Fibroblast of mammary gland (primary cell): ENCODE results near the gene LPIN3.
A peak's percentile ranks its signal among the peaks of the same experiment; 100 is the strongest.

Experiments used
- DNase-seq: peaks from one replicate; pipeline ENCODE4 v3.0.0-alpha.2; 2010; ENCODE audit warnings: low read depth
- H3K4me3 ChIP-seq: 2 replicates; pipeline ENCODE4 v1.5.1; 2011; ENCODE audit warnings: low read depth, mild to moderate bottlenecking, low read length, moderate library complexity; ENCODE audit not compliant: control insufficient read depth
- CTCF ChIP-seq: conservative IDR thresholded peaks from 2 replicates; pipeline ENCODE4 v1.5.1; 2011; ENCODE audit warnings: low read depth, low read length, inconsistent platforms; ENCODE audit not compliant: control insufficient read depth, insufficient read depth

The LPIN3 gene

DNA sequence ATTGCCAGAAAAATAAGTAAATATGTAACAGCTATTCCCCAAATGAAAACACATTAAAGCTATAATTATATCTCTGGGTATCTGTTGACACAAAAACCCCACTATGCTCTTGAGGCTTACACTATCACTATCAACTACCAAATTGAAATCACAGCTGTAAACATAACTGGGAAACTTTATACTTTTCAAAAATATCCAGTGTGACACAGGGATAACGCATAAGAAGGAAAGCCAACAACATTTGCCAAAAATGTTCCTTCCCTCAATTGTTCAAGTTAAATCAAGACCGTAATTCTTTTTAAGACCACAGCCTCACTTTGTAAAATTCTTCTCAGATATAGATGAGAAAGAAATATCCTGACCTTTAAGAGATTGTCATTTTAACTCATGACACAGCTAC is 26.2 kb upstream of the LPIN3 start:
- peak; percentile 50 for DNase-seq
- no peak for TF ChIP-seq CTCF
- H3K4me3 ChIP-seq: no peak overlapping the region

- H3K4me3 ChIP-seq: peak overlapping the region; percentile 74
- no peak for DNase-seq
- no peak for TF ChIP-seq CTCF
Observed at GRCh38 chr20:41316051-41316450, 24.6 kb upstream of the LPIN3 start.

DNA sequence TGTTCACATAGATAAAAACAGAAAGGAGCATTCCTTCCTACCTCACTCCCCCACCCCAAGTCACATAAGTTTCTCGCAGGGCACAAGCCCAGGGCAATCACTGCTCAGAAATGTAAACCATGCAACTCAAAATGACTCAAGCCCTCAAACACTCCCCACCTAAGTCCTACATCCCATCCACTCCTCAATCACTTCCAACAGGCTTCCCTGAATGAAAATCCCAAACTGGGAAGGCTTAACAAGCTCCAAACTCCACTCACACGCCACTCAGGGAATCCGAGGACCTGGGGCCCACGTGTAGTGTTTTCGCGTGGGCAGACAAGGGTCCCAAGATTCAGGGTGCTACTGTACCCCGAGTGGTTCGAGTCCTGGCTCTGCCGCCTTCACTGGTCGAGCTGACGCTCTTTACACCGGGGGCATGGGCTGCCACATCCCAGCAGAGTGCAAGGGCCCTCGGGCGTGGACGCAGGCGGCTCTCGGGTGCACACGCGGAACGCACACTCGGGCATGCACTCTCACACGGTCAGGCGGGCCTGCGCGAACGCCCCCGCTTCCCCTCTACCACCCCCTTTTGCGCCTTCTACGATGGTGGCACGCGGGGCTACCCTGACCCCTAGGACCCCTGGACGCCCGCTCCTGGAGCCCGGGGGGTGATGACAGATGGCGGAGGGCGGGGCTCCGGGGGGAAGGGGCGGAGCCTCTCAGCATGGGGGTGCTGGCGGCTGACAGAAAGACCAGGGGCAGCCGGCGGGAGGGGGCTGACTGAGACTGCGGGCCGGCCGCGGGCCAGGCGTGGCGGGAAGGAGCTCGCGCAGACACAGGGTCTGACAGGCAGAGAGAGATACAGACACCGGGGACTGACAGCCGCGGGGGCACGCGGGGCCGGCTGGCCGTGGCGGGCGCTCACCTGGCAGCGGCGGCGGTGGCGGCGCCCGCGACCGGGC is 23.7 kb upstream of the LPIN3 start:
- TF ChIP-seq CTCF: no peak
- peak; percentile 91 for DNase-seq
- H3K4me3 ChIP-seq: peak overlapping the region; percentile 74

DNA sequence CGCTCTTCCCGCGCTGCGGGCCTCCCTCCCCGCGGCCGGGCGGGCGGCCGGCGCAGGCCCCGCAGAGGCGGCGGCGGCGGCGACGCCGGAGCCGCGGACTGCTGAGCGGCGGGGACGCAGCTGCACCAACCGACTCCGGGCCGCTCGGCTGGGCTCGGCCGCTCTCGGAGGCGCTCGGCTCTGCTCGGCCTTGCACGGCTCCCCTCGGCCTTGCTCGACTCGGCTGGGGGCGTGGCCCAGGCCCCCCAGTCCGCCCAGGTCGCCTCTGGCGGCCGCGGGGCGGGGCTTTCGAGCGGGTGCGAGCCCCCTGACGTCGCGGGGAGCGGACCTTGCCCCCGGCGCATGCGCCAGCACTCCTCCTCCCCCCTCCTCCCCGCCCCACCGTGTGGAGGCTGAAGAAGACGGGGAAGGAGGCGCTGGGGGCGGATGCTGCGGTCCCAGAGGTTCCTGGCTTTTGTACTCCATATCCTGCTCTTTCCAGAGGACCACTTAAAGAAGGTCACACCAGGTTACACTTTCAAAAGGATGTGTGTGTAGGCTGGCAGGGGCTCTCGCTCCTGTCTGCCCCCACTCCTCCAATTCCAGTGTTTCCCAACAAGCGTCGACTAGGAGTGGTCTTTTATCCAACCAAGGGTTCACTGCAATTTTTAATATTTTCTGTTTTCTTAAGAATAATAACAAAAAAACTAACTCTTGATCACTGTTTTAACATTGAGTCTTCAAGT is 22.9 kb upstream of the LPIN3 start, which contains the start of gene ZHX3:
TSS of gene ZHX3 (minus strand) at position 186 of the 725 bp plus-strand sequence. CDS start 112,815 bp downstream, outside the sequence.
- DNase-seq: peak; percentile 94
- no peak for TF ChIP-seq CTCF
- H3K4me3 ChIP-seq: peak within 1 kb of the TSS; percentile 74

DNA sequence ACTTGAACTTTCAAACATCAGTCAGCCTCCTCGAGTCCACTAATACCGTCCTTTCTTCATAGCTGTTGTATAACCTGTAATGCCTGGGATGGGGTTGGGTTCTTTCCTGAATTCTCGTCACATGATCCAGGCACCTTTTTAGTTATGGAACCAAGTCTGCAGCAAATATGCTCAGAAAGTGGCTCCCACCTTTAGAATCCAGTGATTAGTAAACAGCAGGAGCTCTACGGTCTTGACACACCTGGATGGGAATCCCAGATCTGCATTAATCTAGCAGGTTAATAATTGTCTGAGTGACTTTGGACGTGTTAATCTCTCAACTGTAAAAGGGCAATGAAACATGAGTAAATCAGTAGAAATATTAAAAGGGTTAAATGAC is 22.4 kb upstream of the LPIN3 start:
- TF ChIP-seq CTCF: no peak
- H3K4me3 ChIP-seq: peak overlapping the region; percentile 36
- no peak for DNase-seq

- H3K4me3 ChIP-seq: no peak overlapping the region
- DNase-seq: no peak
- no peak for TF ChIP-seq CTCF
Observed at GRCh38 chr20:41320441-41320840, 20.2 kb upstream of the LPIN3 start.
